Right forelimb (tissue), 1 donor: ENCODE results near the gene SMURF1.
"Not testable (repeated sequence)": the region's sequence is repeated elsewhere in the genome, so short reads cannot be mapped to it uniquely, and the experiment has no call there.

Experiments
- DNase-seq: peaks from one replicate; pipeline ENCODE4 v3.0.0-alpha.2; 2018

The SMURF1 gene

DNA sequence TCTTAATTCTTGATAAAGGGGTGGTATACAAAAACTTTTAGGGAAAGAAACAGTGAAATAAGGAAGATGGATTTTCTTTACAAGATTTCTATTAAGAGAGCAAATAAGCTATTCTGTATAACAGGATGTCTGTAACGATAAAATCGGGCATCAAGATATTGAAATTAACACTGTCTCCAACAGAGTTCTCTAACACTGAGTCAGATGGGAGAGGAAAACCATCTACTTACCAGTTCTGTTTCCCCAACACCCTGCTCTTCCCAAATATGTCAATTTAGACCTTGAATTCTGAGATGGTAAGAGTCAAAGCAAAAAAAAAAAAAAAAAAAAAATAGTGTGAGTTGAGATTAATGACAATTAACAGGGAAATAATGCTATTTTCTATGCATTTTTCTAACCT, 23.0 kb downstream of the SMURF1 start:
- no peak for DNase-seq

DNA sequence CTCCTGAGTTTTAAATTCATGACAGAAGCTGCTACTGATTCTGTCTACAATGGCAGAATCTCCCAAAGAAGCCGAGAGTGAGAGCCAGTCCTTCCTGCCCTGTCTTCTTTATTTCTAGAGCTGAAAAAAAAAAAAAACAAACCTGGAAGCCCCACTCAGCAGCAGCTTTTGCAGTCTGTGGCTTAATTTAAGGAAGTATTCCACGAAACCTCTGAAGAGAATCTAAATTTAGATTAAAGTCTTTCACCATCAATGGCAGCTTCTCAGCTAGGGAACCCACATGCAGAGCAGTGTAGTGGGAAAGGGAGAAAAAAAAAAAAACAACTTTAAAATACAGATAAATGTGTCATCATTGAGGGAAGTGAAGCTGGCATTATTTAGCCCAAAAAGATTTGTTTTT, 23.4 kb downstream of the SMURF1 start:
- DNase-seq: no peak

DNA sequence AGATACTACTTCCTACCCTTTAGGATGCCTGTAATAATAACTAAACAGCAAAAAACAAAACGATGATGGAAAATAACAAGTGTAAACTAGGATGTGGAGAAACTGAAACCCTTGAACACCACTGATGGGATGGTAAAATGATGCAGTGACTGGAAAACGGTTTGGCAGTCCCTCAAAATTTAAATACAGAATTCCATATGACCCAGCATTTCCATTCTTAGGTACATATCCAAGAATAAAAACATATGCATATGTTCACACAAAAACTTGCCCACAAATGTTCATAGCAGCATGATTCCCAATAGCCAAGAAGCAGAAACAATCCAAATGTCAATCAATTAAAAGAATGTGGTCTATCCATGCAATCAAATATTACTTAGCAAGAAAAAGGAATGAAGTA, 25.8 kb downstream of the SMURF1 start:
- DNase-seq: no peak

DNA sequence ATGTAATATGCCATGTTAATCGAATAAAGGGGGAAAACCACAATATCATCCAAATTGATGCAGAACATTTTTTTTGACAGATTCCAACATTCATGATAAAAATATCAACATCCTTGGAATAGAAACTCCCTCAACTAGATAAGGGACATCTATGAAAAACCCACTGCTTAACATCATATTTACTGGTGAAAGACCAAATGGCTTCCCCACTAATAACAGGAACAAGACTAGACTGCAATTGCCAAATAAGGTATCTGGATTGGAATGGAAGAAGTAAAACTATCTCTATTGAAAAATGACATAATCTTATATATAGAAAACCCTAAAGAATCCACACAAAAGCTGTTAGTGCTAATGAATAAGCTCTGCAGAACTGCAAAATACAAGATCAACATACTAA, 27.8 kb downstream of the SMURF1 start:
- DNase-seq: no peak

DNA sequence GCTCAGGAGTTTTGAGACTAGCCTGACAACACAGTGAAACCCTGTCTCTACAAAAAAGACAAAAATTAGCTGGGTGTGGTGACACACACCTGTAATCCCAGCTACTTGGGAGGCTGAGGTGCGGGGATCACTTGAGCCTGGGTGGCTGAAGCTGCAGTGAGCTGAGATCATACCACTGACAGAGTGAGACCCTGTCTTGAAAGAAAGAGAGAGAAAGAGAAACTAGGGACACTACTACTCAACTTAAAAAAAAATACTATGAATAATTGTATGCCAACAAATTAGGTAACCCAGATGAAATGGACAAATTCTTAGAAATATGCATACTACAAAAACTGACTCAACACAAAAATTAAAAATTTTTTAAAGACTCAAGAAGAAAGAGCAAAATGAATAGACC, 28.5 kb downstream of the SMURF1 start:
- no peak for DNase-seq

DNA sequence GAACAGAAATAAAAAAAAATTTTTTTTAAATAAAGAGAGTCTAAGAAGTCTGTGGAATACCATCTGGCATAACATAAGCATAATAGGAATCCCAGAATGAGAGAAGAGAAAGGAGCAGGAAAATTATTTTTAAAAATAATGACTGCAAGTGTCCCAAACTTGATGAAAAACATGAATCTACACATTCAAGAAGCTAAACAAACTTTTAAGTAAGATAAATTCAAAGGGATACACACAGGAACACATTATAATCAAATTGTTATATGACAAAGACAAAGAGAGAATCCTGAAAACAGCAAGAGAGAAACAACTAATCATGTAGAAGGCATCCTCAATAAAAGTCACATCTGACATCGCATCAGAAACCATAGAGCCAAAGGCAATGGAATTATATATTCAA, 30.9 kb downstream of the SMURF1 start:
- no peak for DNase-seq

DNA sequence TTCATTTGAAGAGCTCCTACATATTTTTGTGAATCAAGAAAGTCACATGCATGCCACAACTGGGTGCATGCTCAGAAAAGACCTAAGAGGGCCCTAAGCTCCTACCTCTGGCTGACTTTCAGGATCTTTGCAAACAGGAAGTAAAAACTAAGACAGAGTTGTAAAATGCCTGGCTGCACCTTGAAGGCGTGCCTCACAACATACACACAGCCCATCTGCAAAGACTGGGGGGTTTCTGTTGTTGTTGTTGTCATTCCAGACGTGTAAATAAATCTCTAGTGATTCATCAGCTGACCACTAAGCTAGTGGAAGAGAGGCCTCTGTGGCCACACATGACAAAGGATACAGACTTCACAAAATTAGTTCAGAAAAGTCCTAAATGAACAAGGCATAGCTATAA, 31.8 kb downstream of the SMURF1 start:
- no peak for DNase-seq

DNA sequence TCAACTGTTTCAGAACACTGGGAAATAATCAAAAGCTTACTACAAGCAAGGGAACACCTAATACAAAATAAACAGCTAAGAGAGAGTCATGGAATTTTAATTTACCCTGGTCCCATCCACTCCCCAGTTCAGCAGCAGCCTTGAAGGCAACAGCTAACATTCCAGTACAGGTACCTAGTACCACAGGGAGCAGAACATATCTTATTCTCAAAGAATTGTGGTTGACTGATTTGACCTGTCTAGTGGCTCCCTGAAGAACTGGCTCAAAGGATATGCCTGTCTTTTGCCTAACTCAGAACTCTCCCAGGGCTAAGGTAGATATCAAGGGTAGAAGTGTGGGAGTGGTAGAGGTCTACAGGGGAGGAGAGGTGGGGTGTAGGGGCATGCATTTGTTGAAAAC, 32.3 kb downstream of the SMURF1 start:
- DNase-seq: no peak

DNA sequence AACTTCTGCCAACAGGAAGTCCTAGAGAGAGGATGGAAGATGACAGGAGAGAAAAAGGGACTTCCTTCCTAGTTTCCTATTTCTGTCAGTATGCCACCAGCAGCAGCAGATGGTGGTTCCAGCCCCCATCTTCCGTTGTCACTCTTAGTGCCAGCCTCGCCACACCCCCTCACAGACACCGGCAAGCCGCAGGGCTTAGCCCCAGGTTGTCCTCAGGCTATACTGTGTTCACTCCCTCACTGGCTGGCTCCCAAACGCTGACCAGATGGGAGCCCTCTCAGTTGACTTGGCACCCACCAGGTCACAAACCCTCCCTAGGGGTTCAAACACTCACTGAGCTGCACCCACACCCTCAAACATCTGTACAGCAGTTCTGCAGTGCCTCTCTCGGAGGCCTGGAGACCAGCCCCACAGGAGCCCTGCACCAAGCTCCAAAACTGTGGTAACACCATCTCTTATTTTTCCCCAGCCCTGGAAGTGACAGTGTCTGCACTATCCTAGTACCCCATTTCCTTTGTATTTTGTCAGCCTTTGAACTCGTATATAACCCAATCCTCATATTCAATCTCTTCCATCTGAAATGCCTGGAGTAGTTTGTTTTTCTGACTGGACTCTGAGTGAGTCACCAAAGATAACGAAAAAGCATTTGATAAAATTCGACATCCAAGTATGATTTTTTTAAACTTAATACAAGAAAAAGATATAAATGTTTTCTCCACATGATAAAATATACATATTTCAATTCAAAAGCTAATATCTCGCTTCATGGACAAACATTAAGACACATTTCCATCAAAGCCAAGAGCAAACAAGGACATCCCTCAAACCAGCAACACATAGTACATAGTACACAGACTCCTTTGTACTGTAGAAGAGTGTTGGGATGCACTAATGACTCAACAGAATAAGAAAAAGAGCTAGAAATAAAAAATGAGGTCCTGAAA, 34.5 kb downstream of the SMURF1 start:
- DNase-seq: no peak

DNA sequence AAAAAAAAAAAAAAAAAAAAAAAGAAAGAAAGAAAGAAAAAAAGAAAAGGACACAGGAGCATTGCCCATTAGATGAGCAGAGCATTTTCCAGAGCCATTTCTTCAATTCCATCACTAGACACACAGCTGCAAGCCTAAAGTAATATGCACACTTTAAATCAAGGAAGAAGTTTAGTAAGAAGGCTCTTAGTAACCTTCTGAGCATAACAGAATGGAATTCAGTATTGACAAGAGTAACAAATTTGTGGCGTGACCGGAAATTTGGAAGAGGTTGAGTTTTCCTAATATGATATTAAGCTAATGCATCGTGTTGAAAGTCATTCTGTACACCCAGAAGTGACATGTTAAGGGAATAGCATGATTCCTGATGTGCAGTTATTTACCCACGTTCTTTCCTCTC, 35.3 kb downstream of the SMURF1 start:
- no peak for DNase-seq

DNA sequence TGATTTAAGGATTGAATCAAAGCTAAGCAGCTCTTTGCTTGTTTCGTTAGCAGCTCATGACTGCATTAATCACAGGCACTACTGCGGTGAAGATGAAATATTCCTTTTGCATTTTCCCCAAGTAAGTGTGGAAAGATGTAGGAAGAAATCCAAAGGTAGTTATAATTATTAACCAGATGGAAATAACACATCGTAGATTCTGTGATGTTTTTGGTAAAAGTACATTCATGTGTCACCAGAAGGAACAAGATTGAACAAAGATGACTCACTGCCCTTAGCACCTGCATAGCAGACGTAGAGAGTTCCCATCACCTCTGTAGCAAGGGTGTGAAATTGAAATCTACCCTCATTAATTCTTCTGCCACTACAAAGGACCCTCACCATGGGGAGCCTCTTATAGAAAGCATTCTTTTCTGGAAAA, 37.1 kb downstream of the SMURF1 start:
- DNase-seq: no peak

DNA sequence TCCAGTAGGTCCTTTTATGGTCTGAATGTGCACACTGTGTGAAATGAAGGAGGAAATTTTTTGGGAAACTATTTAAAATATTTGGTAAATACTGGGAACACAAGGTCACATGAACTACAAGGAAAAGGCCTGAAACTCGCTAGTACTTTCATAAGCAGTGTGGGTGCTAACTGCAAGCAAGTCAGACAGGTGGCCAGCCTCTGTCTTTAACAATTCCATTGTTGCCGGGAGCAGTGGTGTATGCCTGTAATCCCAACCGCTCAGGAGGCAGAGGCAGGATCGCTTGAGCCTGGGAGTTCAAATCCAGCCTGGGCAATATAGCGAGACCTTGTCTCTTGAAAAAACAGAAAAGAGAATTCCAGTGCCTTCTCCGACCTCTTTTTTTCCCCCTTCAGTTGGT, 37.5 kb downstream of the SMURF1 start:
- no peak for DNase-seq

DNA sequence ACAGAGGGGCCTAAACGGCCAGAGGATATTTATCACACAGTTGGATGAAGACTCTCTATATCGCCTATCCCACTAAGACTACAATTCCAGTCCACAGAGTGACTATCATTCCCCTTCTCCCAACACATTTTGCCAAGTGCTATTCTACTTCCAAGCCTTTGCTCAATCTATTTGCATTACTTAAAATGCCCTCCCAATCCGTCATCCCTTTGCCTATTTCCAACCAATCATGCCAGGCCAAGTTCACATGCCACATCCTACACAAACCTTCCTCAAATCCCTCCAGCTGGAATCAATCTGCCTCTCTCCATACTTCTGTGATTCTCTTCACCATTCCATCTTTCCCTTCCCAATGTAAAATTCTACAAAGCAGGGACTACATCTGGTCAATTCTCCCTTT, 38.2 kb downstream of the SMURF1 start:
- no peak for DNase-seq

DNA sequence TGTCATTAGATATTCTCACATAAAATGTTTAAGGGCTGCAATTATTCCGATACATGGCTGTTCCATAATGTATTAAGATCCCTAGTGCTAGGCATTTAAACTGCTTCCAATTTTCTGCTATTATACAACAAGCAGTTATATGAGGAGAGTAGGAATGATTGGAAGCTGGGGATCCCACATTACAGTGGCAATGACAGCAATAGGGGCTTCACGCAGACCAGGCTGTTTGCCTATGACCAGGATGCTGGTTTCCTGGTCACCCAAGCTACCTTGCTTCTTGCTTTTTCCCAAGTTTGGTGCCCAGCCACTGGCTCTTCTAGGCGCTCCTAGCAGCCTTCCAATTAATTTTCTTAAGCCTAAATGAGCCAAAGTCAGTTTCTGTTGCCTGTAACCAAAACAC, 39.3 kb downstream of the SMURF1 start:
- DNase-seq: no peak

DNA sequence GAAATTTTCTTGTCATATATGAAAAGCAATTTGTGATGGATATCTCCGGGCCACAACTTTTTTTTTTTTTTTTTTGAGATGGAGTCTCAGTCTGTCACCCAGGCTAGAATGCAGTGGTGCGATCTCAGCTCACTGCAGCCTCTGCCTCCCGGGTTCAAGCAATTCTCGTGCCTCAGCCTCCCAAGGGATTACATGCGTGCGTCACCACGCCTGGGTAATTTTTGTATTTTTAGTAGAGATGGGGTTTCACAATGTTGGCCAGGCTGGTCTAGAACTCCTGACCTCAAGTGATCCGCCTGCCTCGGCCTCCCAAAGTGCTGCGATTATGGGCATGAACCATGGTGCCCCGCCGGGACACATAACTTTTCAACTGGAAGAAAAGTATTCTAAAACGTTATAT, 40.1 kb downstream of the SMURF1 start:
- DNase-seq: not testable (repeated sequence)

DNA sequence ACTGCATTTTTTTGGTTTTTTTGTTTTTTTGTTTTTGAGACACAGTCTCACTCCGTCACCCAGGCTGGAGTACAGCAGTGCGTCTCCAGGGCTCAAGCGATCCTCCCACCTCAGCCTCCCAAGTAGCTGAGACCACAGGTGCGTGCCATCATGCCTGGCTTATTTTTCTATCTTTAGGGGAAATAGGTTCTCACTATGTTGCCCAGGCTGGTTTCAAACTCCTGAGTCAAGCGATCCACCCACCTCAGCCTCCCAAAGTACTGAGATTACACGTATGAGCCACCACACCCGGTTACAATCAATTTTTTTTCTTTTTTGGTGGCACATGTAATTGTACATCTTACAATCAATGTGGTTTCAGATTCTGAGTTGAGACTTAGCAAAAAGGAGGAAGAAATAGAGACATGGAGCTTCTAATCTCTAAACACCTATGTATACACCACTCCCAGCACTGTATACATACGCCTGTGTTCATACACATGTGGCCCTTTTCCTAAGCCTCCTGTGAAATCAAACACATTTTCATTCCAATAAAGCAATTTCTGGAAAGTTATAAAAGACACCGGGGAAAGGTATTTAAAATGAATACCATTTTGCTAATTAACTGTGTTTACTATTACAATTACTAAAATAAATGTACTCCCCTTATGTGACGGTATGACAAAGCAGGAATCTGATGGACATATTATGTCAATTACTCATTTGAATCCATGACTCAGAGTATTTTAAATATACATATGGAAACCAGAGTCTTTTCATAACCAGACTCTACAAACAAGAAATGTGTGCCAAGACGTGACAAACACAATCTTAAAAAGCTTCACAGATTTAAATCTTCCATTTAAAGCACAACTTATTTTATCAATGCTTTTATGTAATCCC, 40.9 kb downstream of the SMURF1 start:
- DNase-seq: no peak

DNA sequence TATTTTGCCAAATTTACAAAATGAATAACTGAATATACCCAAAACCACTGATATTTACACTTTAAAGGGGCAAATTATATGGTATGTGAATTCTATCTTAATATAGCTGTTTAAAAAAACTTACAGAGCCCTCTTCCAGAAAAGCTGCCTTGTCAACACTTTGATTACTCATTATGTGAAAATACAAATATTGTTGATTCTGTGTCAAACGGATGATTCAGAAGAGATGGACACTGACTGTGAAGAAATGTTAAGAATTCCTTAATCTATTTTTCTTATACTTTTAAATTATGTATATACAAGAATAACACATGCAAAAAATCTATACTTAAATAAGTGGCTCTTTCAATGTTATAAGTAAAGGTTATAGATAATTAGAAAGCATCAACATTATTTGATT, 41.5 kb downstream of the SMURF1 start:
- no peak for DNase-seq

DNA sequence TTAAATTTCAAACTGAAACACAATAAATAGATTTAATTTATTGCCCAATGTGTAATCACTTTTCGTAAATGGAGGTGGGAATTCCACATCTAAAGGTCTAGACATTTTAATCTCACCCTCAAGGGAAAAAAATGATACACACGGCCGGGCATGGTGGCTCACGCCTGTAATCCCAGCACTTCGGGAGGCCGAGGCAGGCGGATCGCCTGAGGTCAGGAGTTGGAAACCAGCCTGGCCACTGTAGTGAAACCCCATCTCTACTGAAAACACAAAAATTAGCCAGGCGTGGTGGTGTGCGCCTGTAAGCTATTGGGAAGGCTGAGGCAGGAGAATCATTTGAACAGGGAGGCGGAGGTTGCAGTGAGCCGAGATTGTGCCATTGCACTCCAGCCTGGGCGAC, 42.4 kb downstream of the SMURF1 start:
- not testable (repeated sequence) for DNase-seq

DNA sequence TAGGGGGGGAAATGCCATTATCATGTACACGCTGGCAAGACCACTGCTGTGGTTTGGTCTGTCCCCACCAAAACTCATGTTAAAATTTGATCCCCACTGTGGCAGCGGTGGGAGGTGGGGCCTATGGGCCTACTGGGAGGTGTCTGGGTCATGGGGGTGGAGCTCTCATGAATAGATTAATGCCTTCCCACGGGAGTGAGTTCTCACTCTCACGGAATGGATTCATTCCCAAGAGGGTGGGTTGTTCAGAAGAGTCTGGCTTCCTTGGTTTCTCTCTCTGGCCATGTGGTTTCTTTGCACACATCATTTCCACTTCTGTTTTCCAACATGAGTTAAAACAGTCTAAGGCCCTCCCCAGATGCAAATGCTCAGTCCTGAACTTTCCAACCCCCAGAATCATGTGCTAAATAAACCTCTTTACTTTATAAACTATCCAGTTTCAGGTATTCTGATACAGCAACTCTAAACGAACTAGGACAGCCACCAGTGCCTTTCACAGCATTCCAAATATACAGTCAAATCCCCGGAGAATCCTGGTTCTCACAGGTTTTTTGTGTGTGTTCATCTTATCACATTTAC, 44.3 kb downstream of the SMURF1 start:
- no peak for DNase-seq

DNA sequence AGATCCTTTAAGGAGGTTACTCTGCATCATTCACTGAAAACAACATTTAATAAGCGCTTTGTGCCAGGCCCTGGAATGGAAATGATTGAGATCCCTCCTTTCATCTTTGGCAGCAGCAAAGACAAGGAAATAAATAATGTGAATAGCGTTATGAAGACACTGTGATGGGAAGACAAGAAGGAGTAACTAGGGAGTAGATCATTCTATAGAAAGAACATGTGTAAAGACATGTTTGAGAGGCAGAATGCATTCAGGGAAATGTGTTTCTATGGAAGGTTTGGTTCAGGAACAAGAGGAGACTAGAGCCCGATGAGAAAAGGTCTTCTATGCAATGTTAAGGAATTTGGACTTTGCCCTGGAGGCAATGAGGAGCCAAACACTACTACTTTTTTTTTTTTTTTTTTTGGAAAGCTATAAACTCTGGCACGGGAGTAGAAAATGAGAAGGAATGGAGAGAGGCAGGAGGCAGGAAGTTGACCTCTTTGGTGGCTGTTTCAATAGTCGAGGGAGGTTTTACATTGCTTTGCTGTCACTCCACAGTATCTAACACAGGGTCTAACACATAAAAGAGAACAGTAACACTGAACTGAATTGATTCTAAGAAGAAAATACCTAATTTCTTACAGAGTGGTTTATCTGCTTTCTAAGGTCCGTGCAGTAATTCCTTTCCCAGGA, 44.9 kb downstream of the SMURF1 start:
- DNase-seq: no peak

DNA sequence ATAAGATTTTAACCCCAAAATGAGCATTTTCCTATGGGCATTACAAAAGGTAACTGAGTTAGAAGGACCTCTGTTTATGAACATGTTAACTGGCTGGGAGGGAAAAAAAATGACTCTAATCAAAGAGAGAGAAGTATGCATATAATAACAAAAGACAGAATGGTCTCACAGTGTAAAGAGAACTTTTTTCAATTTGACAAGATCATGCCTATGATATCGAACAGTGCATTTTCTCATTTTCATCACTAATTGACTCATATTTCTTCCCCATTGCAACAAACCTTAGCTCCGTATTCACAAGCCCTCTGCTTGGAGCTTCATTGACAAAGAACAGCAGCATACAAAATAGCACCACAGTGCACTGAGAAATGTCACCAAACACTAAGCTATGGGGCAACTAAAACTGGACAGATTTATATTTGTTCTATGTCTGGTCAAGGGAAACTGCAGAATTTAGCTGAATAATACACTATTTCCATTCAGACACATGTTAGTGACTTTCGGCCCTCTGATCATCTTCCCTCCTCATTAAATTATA, 45.6 kb downstream of the SMURF1 start:
- DNase-seq: no peak

DNA sequence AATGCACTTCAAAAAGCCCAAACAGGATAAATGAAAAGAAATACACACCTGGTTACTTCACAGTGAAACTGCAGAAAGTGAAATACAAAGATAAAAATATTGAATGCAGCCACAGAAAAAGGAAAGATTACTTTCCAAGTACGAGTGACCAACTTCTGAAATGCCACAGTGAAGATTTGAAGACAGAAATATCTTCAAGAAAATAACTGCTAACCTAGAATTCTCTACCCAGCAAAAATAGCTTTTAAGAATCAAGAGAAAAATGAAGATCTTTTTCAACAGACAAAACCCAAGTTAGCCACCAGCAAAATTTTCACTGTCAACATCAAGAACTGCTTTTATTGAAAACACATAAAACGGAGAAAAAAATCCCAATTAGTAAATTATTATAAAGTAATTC, 46.2 kb downstream of the SMURF1 start:
- DNase-seq: no peak
